HL-60 (cell line): ENCODE measurements around the gene APOBEC2.

Experiments used
- DNase-seq, 2 experiments: peaks; one replicate each; pipeline ENCODE4 v3.0.0-alpha.2; 2010 to 2020; ENCODE audit warnings: low read depth in 1 of 2, low spot score in 1 of 2
- H3K27ac ChIP-seq: fragments of 250-450 bp; sonication (Bioruptor Pico); replicated peaks from 2 replicates; pipeline ENCODE4 v1.5.1; 2020; ENCODE audit warnings: mild to moderate bottlenecking, moderate library complexity
- H3K27me3 ChIP-seq: fragments of 250-450 bp; sonication (Bioruptor Pico); 2 replicates; pipeline ENCODE4 v1.5.1; 2021; ENCODE audit warnings: mild to moderate bottlenecking, moderate library complexity; ENCODE audit not compliant: insufficient read depth, poor library complexity, severe bottlenecking
- H3K4me3 ChIP-seq: replicated peaks from 2 replicates; pipeline ENCODE4 v1.5.1; 2011; ENCODE audit warnings: mild to moderate bottlenecking, control low read depth, low read length; ENCODE audit not compliant: insufficient read depth
- CTCF ChIP-seq: IDR thresholded peaks from one replicate; pipeline ENCODE4 v1.5.1; 2011; ENCODE audit warnings: low read length, control low read depth, inconsistent platforms; ENCODE audit not compliant: insufficient read depth
- GABPA ChIP-seq: IDR thresholded peaks from 2 replicates; pipeline ENCODE4 v1.6.1; 2012; ENCODE audit warnings: low read depth
- POLR2AphosphoS5 ChIP-seq: IDR thresholded peaks from 2 replicates; pipeline ENCODE4 v1.6.1; 2012; ENCODE audit warnings: low read depth
- REST ChIP-seq: IDR thresholded peaks from 2 replicates; pipeline ENCODE4 v1.6.1; 2012; ENCODE audit warnings: low read depth; ENCODE audit not compliant: insufficient replicate concordance
- SPI1 ChIP-seq: IDR thresholded peaks from 2 replicates; pipeline ENCODE4 v1.6.1; 2012; ENCODE audit warnings: low read depth, mild to moderate bottlenecking, borderline replicate concordance

The APOBEC2 gene

GRCh38 chr6:41017663-41018062, 35.3 kb upstream of the APOBEC2 start:
- no peak for TF ChIP-seq REST
- TF ChIP-seq POLR2AphosphoS5 = no peak

GRCh38 chr6:41021832-41022231, 31.2 kb upstream of the APOBEC2 start:
- TF ChIP-seq SPI1 (no peak), REST (no peak), POLR2AphosphoS5 (no peak), GABPA (no peak), CTCF (no peak)
- Histone ChIP-seq H3K4me3 (no peak overlapping the region), H3K27ac (no peak overlapping the region), H3K27me3 (no peaks in the 10 kb centered on the region)
- DNase-seq = no peak

More at GRCh38 chr6:41017663-41018062, 35.3 kb upstream of the APOBEC2 start:
- Histone ChIP-seq H3K27ac (no peak overlapping the region), H3K4me3 (no peak overlapping the region), H3K27me3 (no peaks in the 10 kb centered on the region)
- DNase-seq = no peak

- Histone ChIP-seq H3K27me3 (no peaks in the 10 kb centered on the region), H3K27ac (no peak overlapping the region), H3K4me3 (no peak overlapping the region)
- DNase-seq = no peak
- TF ChIP-seq SPI1 (no peak), REST (no peak), CTCF (no peak), GABPA (no peak), POLR2AphosphoS5 (no peak)
Observed at GRCh38 chr6:41022294-41022693, 30.7 kb upstream of the APOBEC2 start.

- Histone ChIP-seq H3K27ac (no peak overlapping the region), H3K4me3 (no peak overlapping the region), H3K27me3 (no peaks in the 10 kb centered on the region)
- DNase-seq = no peak
- TF ChIP-seq REST (no peak), CTCF (no peak)
Observed at GRCh38 chr6:41023114-41023513, 29.9 kb upstream of the APOBEC2 start.
